Hepatocyte (in vitro differentiated cells): ENCODE results near the gene LARP1B. TPM values are rescaled to one million over a fixed set of nuclear protein-coding genes. Genes with fewer than 3 reads are reported as not detected.

ENCODE experiments used
- DNase-seq: peaks from one replicate; pipeline ENCODE4 v3.0.0-alpha.2; 2016; ENCODE audit warnings: low spot score
- H2AFZ ChIP-seq: fragments of 200-600 bp; sonication (generic); 2 replicates; pipeline ENCODE4 v1.6.0; 2016; ENCODE audit warnings: antibody characterized with exemption, mild to moderate bottlenecking
- H3K27ac ChIP-seq: fragments of 200-600 bp; sonication (generic); 2 replicates; pipeline ENCODE4 v1.5.1; 2016; ENCODE audit warnings: mild to moderate bottlenecking
- H3K27me3 ChIP-seq: fragments of 200-600 bp; sonication (generic); 2 replicates; pipeline ENCODE4 v1.6.1; 2016
- H3K36me3 ChIP-seq: fragments of 200-600 bp; sonication (generic); replicated peaks from 2 replicates; pipeline ENCODE4 v1.5.1; 2016; ENCODE audit warnings: low read depth; ENCODE audit not compliant: insufficient read depth
- H3K4me1 ChIP-seq: fragments of 200-600 bp; sonication (generic); 2 replicates; pipeline ENCODE4 v1.5.1; 2016; ENCODE audit warnings: mild to moderate bottlenecking, moderate library complexity; ENCODE audit not compliant: insufficient read depth
- H3K4me2 ChIP-seq: fragments of 200-600 bp; sonication (generic); 2 replicates; pipeline ENCODE4 v1.6.0; 2016
- H3K4me3 ChIP-seq: fragments of 200-600 bp; sonication (generic); 2 replicates; pipeline ENCODE4 v1.5.1; 2016; ENCODE audit warnings: mild to moderate bottlenecking
- H3K79me2 ChIP-seq: fragments of 200-600 bp; sonication (generic); 2 replicates; pipeline ENCODE4 v1.6.0; 2017; ENCODE audit warnings: mild to moderate bottlenecking
- H3K9me2 ChIP-seq: fragments of 200-600 bp; sonication (generic); replicated peaks from 2 replicates; pipeline ENCODE4 v1.6.0; 2017; ENCODE audit warnings: mild to moderate bottlenecking; ENCODE audit not compliant: insufficient read depth
- H3K9me3 ChIP-seq: fragments of 200-600 bp; sonication (generic); 2 replicates; pipeline ENCODE4 v1.5.1; 2016; ENCODE audit warnings: low read depth, mild to moderate bottlenecking
- H4K20me1 ChIP-seq: fragments of 200-600 bp; sonication (generic); 2 replicates; pipeline ENCODE4 v1.6.0; 2016; ENCODE audit warnings: mild to moderate bottlenecking; ENCODE audit not compliant: insufficient read depth, poor library complexity, severe bottlenecking
- CTCF ChIP-seq: fragments of 200-600 bp; sonication (generic); IDR thresholded peaks from 2 replicates; pipeline ENCODE4 v1.5.1; 2016; ENCODE audit warnings: antibody characterized with exemption, mild to moderate bottlenecking; ENCODE audit not compliant: poor library complexity
- EZH2 ChIP-seq: fragments of 200-600 bp; sonication (generic); IDR thresholded peaks from 2 replicates; pipeline ENCODE4 v1.6.1; 2016; ENCODE audit warnings: antibody characterized with exemption, mild to moderate bottlenecking, borderline replicate concordance
- EZH2phosphoT487 ChIP-seq: fragments of 200-600 bp; sonication (generic); IDR thresholded peaks from one replicate; pipeline ENCODE4 v1.6.1; 2018; ENCODE audit warnings: antibody characterized with exemption, mild to moderate bottlenecking, low read depth, moderate library complexity; ENCODE audit not compliant: unreplicated experiment, severe bottlenecking
- WGBS: methylation state at CpG from one replicate; pipeline ENCODE4 v1.1.6; 2016; ENCODE audit warnings: low lambda C conversion rate; ENCODE audit errors: missing lambda C conversion rate; 5-methylcytosine and 5-hydroxymethylcytosine counted together
- polyA plus RNA-seq: library from polyadenylated mRNA; unstranded; fragments of >200 nt; fragmentation: Nextera tagmentation; extraction: Ambion mirVana; gene quantifications from 2 replicates; pipeline ENCODE4 v1.2.1, GENCODE V29; 2016
- total RNA-seq: library from RNA; depleted of rRNA; stranded (reverse); fragments of >200 nt; gene quantifications from 2 replicates; pipeline ENCODE4 v1.2.3, GENCODE V29; 2014

The LARP1B gene
- total and polyA plus RNA-seq, 2 experiments from 2014 or later = 12.4 to 30.7 TPM

DNA sequence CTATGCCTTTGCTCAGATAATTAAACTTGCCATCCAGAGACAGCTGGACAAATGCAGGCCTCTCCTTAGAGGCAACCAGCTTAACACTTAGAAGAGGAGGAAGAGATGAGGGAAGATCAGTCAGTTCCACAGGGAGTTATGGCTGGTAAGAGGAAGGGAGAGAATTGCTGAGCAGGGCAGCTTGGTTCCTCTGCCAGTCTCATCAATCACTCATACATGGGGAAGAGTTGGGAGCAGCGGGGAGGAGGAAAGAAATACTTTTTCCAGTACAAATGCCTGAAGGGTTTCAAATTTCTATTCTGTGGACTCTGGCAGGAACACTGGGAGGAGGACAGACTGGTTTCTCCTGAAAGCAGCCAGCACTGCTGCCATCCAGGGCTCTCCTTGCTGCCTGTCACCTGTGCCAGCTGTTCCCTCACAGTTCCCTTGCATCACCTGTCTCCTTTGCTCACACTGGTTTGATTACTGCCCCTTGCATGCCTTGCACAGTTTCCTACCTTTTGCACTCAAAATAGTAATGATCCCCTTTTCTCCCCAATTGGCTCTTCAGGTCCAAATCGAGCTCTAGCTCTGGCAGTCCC is 167.0 kb downstream of the LARP1B start:
- Histone ChIP-seq H3K4me3 (no peak overlapping the region), H3K27ac (no peak overlapping the region), H3K9me2 (no peaks in the 10 kb centered on the region), H3K4me1 (no peaks in the 10 kb centered on the region), H3K9me3 (no peaks in the 10 kb centered on the region), H3K36me3 (no peaks in the 10 kb centered on the region), H3K27me3 (no peaks in the 10 kb centered on the region), H4K20me1 (no peaks in the 10 kb centered on the region), H2AFZ (no peak overlapping the region), H3K4me2 (no peak overlapping the region), H3K79me2 (no peaks in the 10 kb centered on the region)
- 75% methylated on average over 2 of the region's 2 CpGs for WGBS
- DNase-seq = no peak
- TF ChIP-seq EZH2 = no peak
- TF ChIP-seq EZH2phosphoT487 = no peak
- no peak for TF ChIP-seq CTCF

DNA sequence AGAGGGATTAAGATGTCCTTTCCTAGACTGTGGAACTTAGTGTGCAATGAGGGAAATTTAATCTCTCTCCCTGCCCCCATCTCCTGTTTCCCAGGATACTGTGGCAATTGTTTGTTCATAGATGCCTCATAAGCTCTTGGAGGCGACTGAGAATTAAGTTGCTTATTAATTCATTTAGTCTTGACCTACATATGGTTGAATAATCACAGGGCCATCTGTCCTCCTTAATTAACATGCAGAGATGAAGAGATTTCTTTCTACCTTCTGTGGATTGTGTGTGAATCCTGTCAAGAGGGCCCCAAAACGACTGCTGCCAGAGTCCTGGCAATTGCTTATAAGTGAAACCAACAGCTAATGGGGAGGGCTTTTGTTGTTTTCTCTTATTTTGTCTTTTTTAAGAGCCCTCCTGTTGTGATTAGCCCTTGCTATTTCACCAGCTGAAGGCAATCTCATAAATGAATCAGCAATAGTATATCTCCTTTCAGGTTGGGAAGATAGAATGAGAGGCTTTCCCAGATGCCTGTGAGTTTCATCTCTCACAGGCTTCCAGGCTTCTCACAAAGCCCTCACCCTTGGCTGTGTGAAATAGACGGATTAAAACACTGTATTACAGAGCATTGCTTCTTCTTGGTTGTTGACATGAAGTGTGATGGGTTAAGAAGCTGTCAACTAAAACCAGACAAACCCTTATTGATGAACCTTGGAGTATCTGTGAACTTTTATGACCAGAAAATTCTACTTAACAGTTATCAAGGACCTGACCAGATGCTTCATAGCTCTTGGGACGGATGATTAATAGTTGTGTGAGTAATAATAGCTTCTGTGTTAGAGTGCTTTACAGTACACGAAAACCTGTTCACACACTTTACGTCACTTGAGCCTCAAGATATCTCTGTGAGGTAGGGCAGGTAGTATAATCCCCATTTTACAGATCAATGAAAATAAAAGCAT is 168.0 kb downstream of the LARP1B start:
- H3K79me2 ChIP-seq = no peaks in the 10 kb centered on the region
- no peak for TF ChIP-seq CTCF
- TF ChIP-seq EZH2 = no peak
- TF ChIP-seq EZH2phosphoT487 = no peak
- WGBS = 62% methylated on average over 6 of the region's 6 CpGs
- no peaks in the 10 kb centered on the region for H3K4me1 ChIP-seq
- H2AFZ ChIP-seq = no peak overlapping the region
- H3K27ac ChIP-seq = no peak overlapping the region
- no peak overlapping the region for H3K4me3 ChIP-seq
- H4K20me1 ChIP-seq = no peaks in the 10 kb centered on the region
- H3K9me2 ChIP-seq = no peaks in the 10 kb centered on the region
- H3K4me2 ChIP-seq = no peak overlapping the region
- H3K36me3 ChIP-seq = no peaks in the 10 kb centered on the region
- no peaks in the 10 kb centered on the region for H3K27me3 ChIP-seq
- no peaks in the 10 kb centered on the region for H3K9me3 ChIP-seq
- DNase-seq = no peak

GRCh38 chr4:128232719-128233118 is 171.6 kb downstream of the LARP1B start:
- H3K27ac ChIP-seq = no peak overlapping the region
- DNase-seq = no peak

More at GRCh38 chr4:128232719-128233118, 171.6 kb downstream of the LARP1B start:
- no peaks in the 10 kb centered on the region for H3K9me2 ChIP-seq
- 86% methylated on average over 3 of the region's 3 CpGs for WGBS
- H3K79me2 ChIP-seq = no peaks in the 10 kb centered on the region
- no peaks in the 10 kb centered on the region for H3K4me1 ChIP-seq
- no peak overlapping the region for H2AFZ ChIP-seq
- TF ChIP-seq CTCF (no peak), EZH2 (no peak), EZH2phosphoT487 (no peak)
- no peak overlapping the region for H3K4me3 ChIP-seq
- no peaks in the 10 kb centered on the region for H3K27me3 ChIP-seq
- no peaks in the 10 kb centered on the region for H3K36me3 ChIP-seq
- H3K4me2 ChIP-seq = no peak overlapping the region
- no peaks in the 10 kb centered on the region for H4K20me1 ChIP-seq
- H3K9me3 ChIP-seq = no peaks in the 10 kb centered on the region
